ENCODE measurements around the gene SLC2A5.
"Not testable (repeated sequence)": the region's sequence is repeated elsewhere in the genome, so short reads cannot be mapped to it uniquely, and the experiment has no call there.

SLC2A5 gene

GRCh38 chr1:9008236-9008635 lies 61.2 kb downstream of the SLC2A5 start:
- Histone ChIP-seq H3K27ac (no peak overlapping the region), H3K4me3 (ENCODE audit: low read depth, low read length) (no peak overlapping the region), H3K36me3 (replicated peaks) (no peaks in the 10 kb centered on the region), H3K27me3 (replicated peaks) (no peaks in the 10 kb centered on the region)
- DNase-seq, result no peak
- in situ Hi-C loops (cut with HindIII; ENCODE audit: low pct_ligation_motif_present, low sequenced_read_pairs), result no loop called here
- TF ChIP-seq CTCF (IDR thresholded peaks at IDR 0.05; ENCODE audit: low read depth, low read length, missing control alignments), result no peak

GRCh38 chr1:9006956-9007615 lies 62.3 kb downstream of the SLC2A5 start:
- in situ Hi-C loops (cut with HindIII; ENCODE audit: low pct_ligation_motif_present, low sequenced_read_pairs), result no loop called here
- no peaks in the 10 kb centered on the region for H3K36me3 ChIP-seq (replicated peaks)

GRCh38 chr1:9005395-9005708 lies 64.1 kb downstream of the SLC2A5 start:
- no peak for TF ChIP-seq CTCF (IDR thresholded peaks at IDR 0.05; ENCODE audit: low read depth, low read length, missing control alignments)
- Histone ChIP-seq H3K36me3 (replicated peaks) (no peaks in the 10 kb centered on the region), H3K4me3 (ENCODE audit: low read depth, low read length) (no peak overlapping the region), H3K27me3 (replicated peaks) (no peaks in the 10 kb centered on the region), H3K27ac (no peak overlapping the region)
- no peak for DNase-seq
- in situ Hi-C loops (cut with HindIII; ENCODE audit: low pct_ligation_motif_present, low sequenced_read_pairs), result no loop called here

More at GRCh38 chr1:9006956-9007615, 62.3 kb downstream of the SLC2A5 start:
- no peak for DNase-seq
- Histone ChIP-seq H3K4me3 (ENCODE audit: low read depth, low read length) (no peak overlapping the region), H3K27ac (no peak overlapping the region), H3K27me3 (replicated peaks) (no peaks in the 10 kb centered on the region)
- no peak for TF ChIP-seq CTCF (IDR thresholded peaks at IDR 0.05; ENCODE audit: low read depth, low read length, missing control alignments)

GRCh38 chr1:9004700-9005394 lies 64.6 kb downstream of the SLC2A5 start:
- peak; percentile 99 for TF ChIP-seq CTCF (IDR thresholded peaks at IDR 0.05; ENCODE audit: low read depth, low read length, missing control alignments)
- Histone ChIP-seq H3K27ac (no peak overlapping the region), H3K4me3 (ENCODE audit: low read depth, low read length) (no peak overlapping the region), H3K27me3 (replicated peaks) (no peaks in the 10 kb centered on the region), H3K36me3 (replicated peaks) (no peaks in the 10 kb centered on the region)
- DNase-seq, result peak; percentile 82
- in situ Hi-C loops (cut with HindIII; ENCODE audit: low pct_ligation_motif_present, low sequenced_read_pairs), result no loop called here

DNA sequence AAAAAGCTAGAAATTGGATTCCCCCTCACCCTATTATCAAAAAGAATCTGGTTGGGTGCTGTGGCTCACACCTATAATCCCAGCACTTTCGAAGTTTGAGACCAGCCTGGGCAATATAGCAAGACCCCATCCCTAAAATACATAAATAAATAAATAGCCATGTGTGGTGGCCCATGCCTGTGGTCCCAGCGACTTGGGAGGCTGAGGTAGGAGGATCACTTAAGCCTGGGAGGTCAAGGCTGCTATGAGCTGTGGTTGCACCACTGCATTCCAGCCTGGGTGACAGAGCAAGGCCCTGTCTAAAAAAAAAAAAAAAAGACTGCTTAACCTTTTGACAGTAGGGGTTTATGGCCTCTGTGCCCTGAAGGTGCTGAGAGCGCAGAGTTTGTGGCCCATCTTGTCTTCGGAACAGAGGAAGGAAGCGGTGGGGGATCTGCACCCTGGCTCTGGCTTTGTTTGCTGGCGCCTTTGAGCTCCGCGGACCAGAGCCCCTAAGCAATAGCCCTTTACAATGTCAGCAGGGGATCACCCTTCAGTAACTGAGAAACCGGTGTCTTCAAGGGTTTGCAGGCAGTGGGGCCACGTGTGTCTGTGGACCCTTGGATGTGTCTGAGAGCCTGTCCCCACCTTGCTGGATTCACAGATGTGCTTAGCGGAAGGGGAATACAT lies 65.3 kb downstream of the SLC2A5 start:
- no peak for DNase-seq
- in situ Hi-C loops (cut with HindIII; ENCODE audit: low pct_ligation_motif_present, low sequenced_read_pairs), result no loop called here
- Histone ChIP-seq H3K27ac (no peak overlapping the region), H3K4me3 (ENCODE audit: low read depth, low read length) (no peak overlapping the region), H3K36me3 (replicated peaks) (no peaks in the 10 kb centered on the region), H3K27me3 (replicated peaks) (no peaks in the 10 kb centered on the region)
- no peak for TF ChIP-seq CTCF (IDR thresholded peaks at IDR 0.05; ENCODE audit: low read depth, low read length, missing control alignments)

DNA sequence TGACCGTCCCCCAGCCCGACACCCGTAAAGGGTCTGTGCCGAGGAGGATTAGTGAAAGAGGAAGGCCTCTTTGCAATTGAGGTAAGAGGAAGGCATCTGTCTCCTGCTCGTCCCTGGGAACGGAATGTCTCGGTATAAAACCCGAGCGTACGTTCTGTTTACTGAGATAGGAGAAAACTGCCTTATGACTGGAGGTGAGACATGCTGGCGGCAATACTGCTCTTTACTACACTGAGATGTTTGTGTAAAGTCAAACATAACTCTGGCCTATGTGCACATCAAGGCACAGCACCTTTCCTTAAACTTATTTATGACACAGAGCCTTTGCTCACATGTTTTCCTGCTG lies 67.2 kb downstream of the SLC2A5 start:
- in situ Hi-C loops (cut with HindIII; ENCODE audit: low pct_ligation_motif_present, low sequenced_read_pairs), result not testable (repeated sequence)

GRCh38 chr1:9001534-9002214 lies 67.8 kb downstream of the SLC2A5 start:
- H3K27ac ChIP-seq; H3K36me3 ChIP-seq (replicated peaks); H3K27me3 ChIP-seq (replicated peaks); DNase-seq; in situ Hi-C loops (cut with HindIII; ENCODE audit: low pct_ligation_motif_present, low sequenced_read_pairs); H3K4me3 ChIP-seq (ENCODE audit: low read depth, low read length): not testable (repeated sequence)

More for the DNA sequence above, 67.2 kb downstream of the SLC2A5 start:
- H3K27me3 ChIP-seq (replicated peaks); H3K27ac ChIP-seq; H3K36me3 ChIP-seq (replicated peaks); DNase-seq; H3K4me3 ChIP-seq (ENCODE audit: low read depth, low read length): not testable (repeated sequence)

DNA sequence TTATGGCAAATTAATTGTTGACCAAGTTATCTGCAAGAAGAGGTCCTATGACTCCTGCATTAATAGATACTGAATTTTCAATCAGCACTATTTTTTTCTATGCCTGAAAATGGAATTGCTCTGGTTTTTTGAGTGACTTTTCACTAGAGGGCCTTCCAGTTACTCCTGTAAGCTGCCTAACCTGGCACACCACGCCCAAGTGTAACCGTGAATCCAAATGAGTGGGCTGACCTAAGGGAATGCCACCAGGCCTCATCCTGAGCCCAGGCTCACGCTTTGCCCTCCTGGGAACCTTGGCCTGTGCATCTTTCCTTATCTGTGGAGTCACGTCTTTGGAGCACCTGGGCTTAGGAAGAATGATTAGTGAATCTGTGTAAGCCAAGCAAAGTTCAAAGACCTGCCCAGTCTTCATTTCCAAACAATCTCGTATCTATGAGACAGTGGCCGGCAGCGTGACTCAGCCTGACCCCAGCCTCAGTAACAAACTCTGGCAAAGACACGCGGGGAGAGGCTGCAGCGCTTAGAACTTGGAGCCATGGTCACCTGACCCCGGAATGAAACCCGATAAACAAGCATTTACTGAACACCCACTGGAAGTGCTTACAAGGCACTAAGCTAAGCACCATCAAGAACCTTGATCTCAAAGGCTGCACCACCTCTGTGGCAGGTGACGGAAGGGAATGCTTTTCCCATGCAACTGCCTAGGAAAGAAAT lies 75.3 kb downstream of the SLC2A5 start:
- DNase-seq; H3K4me3 ChIP-seq (ENCODE audit: low read depth, low read length); H3K27me3 ChIP-seq (replicated peaks); H3K27ac ChIP-seq; H3K36me3 ChIP-seq (replicated peaks); in situ Hi-C loops (cut with HindIII; ENCODE audit: low pct_ligation_motif_present, low sequenced_read_pairs): not testable (repeated sequence)

Measured in brain microvascular endothelial cell (primary cell).